Endothelial cell of umbilical vein (primary cell): ENCODE measurements around the gene TUBB1. TPM values are rescaled to one million over a fixed set of nuclear protein-coding genes. Genes with fewer than 3 reads are reported as not detected.

Experiments used
- BruUV-seq: library from RNA; stranded (reverse); fragments of 400-500 nt; replicated peaks from 2 replicates; lab custom pipeline; 2021; lab: Mats Ljungman, UMichigan
- CTCF ChIA-PET: fragments of 300-600, 350-600 bp; sonication (Branson Sonifier 250); formaldehyde crosslinking; loops from one replicate; lab custom pipeline; 2021; ENCODE audit warnings: antibody characterized with exemption, inconsistent platforms; lab: Charles Lee
- POLR2A ChIA-PET: fragments of 300-600, 350-600 bp; sonication (Branson Sonifier 250); formaldehyde crosslinking; loops from one replicate; lab custom pipeline; 2021; ENCODE audit warnings: antibody characterized with exemption, inconsistent platforms; lab: Charles Lee
- DNase-seq: peaks from one replicate; pipeline ENCODE4 v3.0.0-alpha.2; 2011; ENCODE audit warnings: low read depth, low spot score
- FAIRE-seq: peaks from 2 replicates; lab custom pipeline; 2011; peaks lifted over from hg19 to GRCh38; lab: Jason Lieb, UNC
- H2AFZ ChIP-seq: 2 replicates; pipeline ENCODE4 v1.6.0; 2012; ENCODE audit warnings: low read depth, low read length, control low read depth, inconsistent platforms
- H3K27ac ChIP-seq: 2 replicates; pipeline ENCODE4 v1.5.1; 2011; ENCODE audit warnings: low read depth, mild to moderate bottlenecking, control low read depth, low read length, moderate library complexity; ENCODE audit not compliant: insufficient read depth
- H3K27me3 ChIP-seq, 2 experiments: 2 replicates each; pipeline versions ENCODE4 v1.6.0 to v1.6.1; 2011; ENCODE audit warnings: low read length in 2 of 2, mixed read lengths in 1 of 2; ENCODE audit not compliant: control insufficient read depth in 2 of 2, insufficient read depth in 2 of 2
- H3K36me3 ChIP-seq, 2 experiments: 2 replicates in 1 of 2; 3 replicates in 1 of 2; pipeline ENCODE4 v1.5.1; 2011; ENCODE audit warnings: low read length in 2 of 2, mild to moderate bottlenecking in 1 of 2, moderate library complexity in 1 of 2; ENCODE audit not compliant: control insufficient read depth in 2 of 2, insufficient read depth in 2 of 2; ENCODE audit errors: extremely low read depth in 1 of 2
- H3K4me1 ChIP-seq: 3 replicates; pipeline ENCODE4 v1.5.1; 2011; ENCODE audit warnings: mild to moderate bottlenecking, low read length; ENCODE audit not compliant: control insufficient read depth, insufficient read depth; ENCODE audit errors: extremely low read depth
- H3K4me2 ChIP-seq: 2 replicates; pipeline ENCODE4 v1.6.1; 2011; ENCODE audit warnings: low read length, control low read depth, mixed read lengths; ENCODE audit not compliant: insufficient read depth
- H3K4me3 ChIP-seq, 3 experiments: fragments of 200-600 bp in 1 of 3; sonication (generic), shearing (Covaris generic) in 1 of 3; replicated peaks in 1 of 3; 2 replicates each; pipeline ENCODE4 v1.5.1; 2011 to 2016; ENCODE audit warnings: control low read depth in 3 of 3, low read length in 3 of 3, mild to moderate bottlenecking in 2 of 3, inconsistent platforms in 1 of 3, low read depth in 1 of 3, moderate library complexity in 1 of 3; ENCODE audit not compliant: insufficient read depth in 1 of 3
- H3K79me2 ChIP-seq: 2 replicates; pipeline ENCODE4 v1.6.0; 2012; ENCODE audit warnings: low read length, inconsistent platforms; ENCODE audit not compliant: control insufficient read depth, insufficient read depth
- H3K9ac ChIP-seq: replicated peaks from 2 replicates; pipeline ENCODE3; 2011; ENCODE audit warnings: low read length, control low read depth; ENCODE audit not compliant: insufficient read depth; ENCODE audit errors: extremely low read depth
- H3K9me1 ChIP-seq: replicated peaks from 3 replicates; pipeline ENCODE4 v1.6.0; 2011; ENCODE audit warnings: mild to moderate bottlenecking, low read length; ENCODE audit not compliant: control insufficient read depth, insufficient read depth; ENCODE audit errors: extremely low read depth
- H3K9me3 ChIP-seq: replicated peaks from 2 replicates; pipeline ENCODE4 v1.5.1; 2012; ENCODE audit warnings: low read length, inconsistent platforms; ENCODE audit not compliant: control insufficient read depth, insufficient read depth
- H4K20me1 ChIP-seq: replicated peaks from 2 replicates; pipeline ENCODE3; 2011; ENCODE audit warnings: mild to moderate bottlenecking, low read length; ENCODE audit not compliant: control insufficient read depth, insufficient read depth; ENCODE audit errors: extremely low read depth
- EZH2 ChIP-seq: IDR thresholded peaks from 2 replicates; pipeline ENCODE4 v1.6.1; 2012; ENCODE audit warnings: borderline replicate concordance, low read depth, mild to moderate bottlenecking, moderate library complexity, low read length, inconsistent platforms; ENCODE audit not compliant: severe bottlenecking
- FOS ChIP-seq: IDR thresholded peaks from 2 replicates; pipeline ENCODE4 v1.6.1; 2011; ENCODE audit warnings: mild to moderate bottlenecking, low read length, moderate library complexity, borderline replicate concordance; ENCODE audit not compliant: insufficient read depth
- JUN ChIP-seq: IDR thresholded peaks from 2 replicates; pipeline ENCODE4 v1.6.1; 2011; ENCODE audit warnings: borderline replicate concordance, low read depth; ENCODE audit not compliant: insufficient read length, insufficient read depth
- MAX ChIP-seq: IDR thresholded peaks from 2 replicates; pipeline ENCODE4 v1.6.1; 2011; ENCODE audit not compliant: insufficient read depth, insufficient read length
- MYC ChIP-seq: IDR thresholded peaks from one replicate; pipeline ENCODE4 v1.6.1; 2011; ENCODE audit warnings: mild to moderate bottlenecking, low read depth, low read length
- POLR2A ChIP-seq: IDR thresholded peaks from 2 replicates; pipeline ENCODE4 v1.6.1; 2012; ENCODE audit warnings: low read depth, mild to moderate bottlenecking, control low read depth, low read length
- POLR2AphosphoS5 ChIP-seq: IDR thresholded peaks from 2 replicates; pipeline ENCODE4 v1.6.1; 2012; ENCODE audit warnings: low read depth, mild to moderate bottlenecking, control low read depth, low read length, moderate library complexity; ENCODE audit not compliant: insufficient read depth
- dilution Hi-C: fragments of 300-500 bp; cut with MboI; formaldehyde crosslinking; loops from one replicate; pipeline ENCODE4 v1.15.0; 2019; ENCODE audit warnings: low sequenced_read_pairs; ENCODE audit not compliant: extremely low pct_ligation_motif_present
- intact Hi-C: fragments of 100-400 bp; cut with micrococcal nuclease; formaldehyde crosslinking; loops from one replicate; pipeline ENCODE4 v1.10.0; 2022
- polyA plus RNA-seq, 4 experiments: library from polyadenylated mRNA; depleted of rRNA in 3 of 4; stranded (reverse) in 3 of 4; unstranded in 1 of 4; fragments of >200 nt; gene quantifications; 2 replicates each; pipeline versions ENCODE4 v1.2.1 to v1.2.3, GENCODE V29; 2011 to 2012; ENCODE audit warnings: missing spikeins in 1 of 4
- total RNA-seq: library from RNA; stranded (reverse); gene quantifications from 2 replicates; pipeline ENCODE4 v1.2.3, GENCODE V29; 2021

Gene TUBB1
- total and polyA plus RNA-seq, 2 donors (not counting 3 experiments of a cell fraction or from before 2014, with no cell fraction given): 0.04 TPM; not detected in 1

GRCh38 chr20:59073582-59073981 is 54.4 kb downstream of the TUBB1 start:
- Histone ChIP-seq H3K9me1 (no peaks in the 10 kb centered on the region), H3K4me3 (no peak overlapping the region), H3K9me3 (no peaks in the 10 kb centered on the region), H2AFZ (no peak overlapping the region), H3K36me3 (no peaks in the 10 kb centered on the region), H4K20me1 (no peaks in the 10 kb centered on the region), H3K9ac (no peak overlapping the region), H3K79me2 (no peaks in the 10 kb centered on the region), H3K4me2 (no peak overlapping the region), H3K4me1 (no peaks in the 10 kb centered on the region), H3K27me3 (peaks cover 11 to 26% of the 10 kb centered on the region in 2 experiments), H3K27ac (no peak overlapping the region)
- ChIA-PET POLR2A (no interaction called here), CTCF (interaction anchor here (1.8 to 2.9 kb wide), 2 partner anchors 9 to 14 kb away, joined by 8 to 9 read pairs; no protein-coding TSS in a partner anchor)
- no TSS peak for BruUV-seq
- intact Hi-C loops: no loop called here
- no peak for FAIRE-seq
- no peak for DNase-seq
- TF ChIP-seq MYC: no peak
- TF ChIP-seq POLR2A: no peak
- TF ChIP-seq EZH2: no peak
- TF ChIP-seq MAX: no peak
- no peak for TF ChIP-seq POLR2AphosphoS5
- TF ChIP-seq JUN: no peak
- dilution Hi-C loops: no loop called here

- Histone ChIP-seq H3K4me3 (no peak overlapping the region), H3K79me2 (no peaks in the 10 kb centered on the region), H3K27ac (no peak overlapping the region), H2AFZ (no peak overlapping the region), H3K9ac (no peak overlapping the region), H3K27me3 (peaks cover 9 to 19% of the 10 kb centered on the region in 2 experiments), H3K9me3 (no peaks in the 10 kb centered on the region), H4K20me1 (no peaks in the 10 kb centered on the region), H3K9me1 (no peaks in the 10 kb centered on the region), H3K4me1 (no peaks in the 10 kb centered on the region), H3K4me2 (no peak overlapping the region), H3K36me3 (no peaks in the 10 kb centered on the region)
- ChIA-PET POLR2A (no interaction called here), CTCF (no interaction called here)
- TF ChIP-seq MYC (no peak), FOS (peak; percentile 21)
- dilution Hi-C loops: no loop called here
- intact Hi-C loops: no loop called here
- no TSS peak for BruUV-seq
- DNase-seq (no peak), FAIRE-seq (no peak)
Observed at GRCh38 chr20:59074456-59074855, 55.2 kb downstream of the TUBB1 start.
